Left lung (tissue), 10 donors: Measurements from ENCODE around the gene DACH1. TPM values are rescaled to one million over a fixed set of nuclear protein-coding genes. Genes with fewer than 3 reads are reported as not detected.

Experiments
- ATAC-seq: fragments of 200-7000 bp; cut with Tn5 transposase; one replicate; pipeline ENCODE4 v1.9.1; 2020; ENCODE audit warnings: moderate library complexity
- DNase-seq, 4 donors: peaks; one replicate each; pipeline ENCODE4 v3.0.0-alpha.2; 2013 to 2020
- H3K27ac ChIP-seq, 2 donors: fragments of 200-600 bp; sonication (generic) in 1 of 2; one replicate each; pipeline versions ENCODE4 v1.5.0 to v1.8.0; 2020 to 2021
- H3K27me3 ChIP-seq, 2 donors: fragments of 200-600 bp; sonication (generic) in 1 of 2; one replicate each; pipeline versions ENCODE4 v1.5.0 to v1.8.0; 2020 to 2021
- H3K36me3 ChIP-seq, 2 donors: fragments of 200-600 bp; sonication (generic) in 1 of 2; one replicate each; pipeline versions ENCODE4 v1.5.0 to v1.8.0; 2020 to 2021
- H3K4me1 ChIP-seq, 2 donors: fragments of 200-600 bp; one replicate each; pipeline ENCODE4 v1.8.0; 2021
- H3K4me3 ChIP-seq, 2 donors: fragments of 200-600 bp; sonication (generic) in 1 of 2; one replicate each; pipeline versions ENCODE4 v1.5.0 to v1.8.0; 2020 to 2021; ENCODE audit warnings: mild to moderate bottlenecking in 1 of 2
- H3K9me3 ChIP-seq, 2 donors: fragments of 200-600 bp; sonication (generic) in 1 of 2; one replicate each; pipeline versions ENCODE4 v1.5.0 to v1.8.0; 2020 to 2021
- intact Hi-C, 2 donors: fragments of 100-400 bp; cut with DNase I; formaldehyde crosslinking; loops; one replicate each; pipeline versions ENCODE4 v1.11.2 to v1.14.2; 2022
- polyA plus RNA-seq, 6 donors: library from polyadenylated mRNA; unstranded; fragments of 120-200 nt; gene quantifications; one replicate each; pipeline ENCODE4 v1.2.1, GENCODE V29; 2013; ENCODE audit not compliant: insufficient read length in 6 of 6
- total RNA-seq, 2 donors: library from RNA; stranded (reverse); fragmentation: NEBNext Ultra II Directional; extraction: Animal tissue kit (Norgen Biotek cat#: 25700); gene quantifications; one replicate each; pipeline ENCODE4 v1.2.1, GENCODE V29; 2021
- TF ChIP-seq, protein P1 (sequence below), 2 donors: fragments of 200-600 bp; sonication (generic) in 1 of 2; IDR thresholded peaks; one replicate each; pipeline versions ENCODE4 v1.5.0 to v1.8.0; 2021; ENCODE audit warnings: antibody characterized with exemption in 2 of 2
- donor health status: DM: no; HTN: yes; CAD: no.
- donor health status: DM: no; HTN: no; CAD: no.

DACH1 gene
- total and polyA plus RNA-seq, 8 donors = 4.6 to 47.5 (median 43.9) TPM

DNA sequence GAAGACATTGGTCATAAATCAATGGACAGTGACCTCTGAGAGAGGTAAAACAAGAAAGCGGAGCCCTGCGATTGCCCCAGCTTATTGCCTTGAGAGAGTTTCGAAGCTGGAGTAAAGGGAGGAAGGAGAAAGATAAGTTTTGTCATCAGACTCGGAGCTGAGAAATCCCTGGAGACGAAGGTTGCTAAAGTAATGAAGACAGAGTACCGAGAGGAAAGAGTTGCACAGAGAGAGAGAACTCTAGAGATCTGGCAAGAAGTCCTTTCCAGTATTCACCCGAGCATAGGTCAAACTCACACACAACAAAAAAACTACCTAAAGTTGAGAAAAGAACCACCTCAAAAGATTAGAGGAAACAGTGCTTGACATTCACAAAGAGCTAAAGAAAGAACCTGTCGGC, 472.0 kb downstream of the DACH1 start:
- intact Hi-C loops = no loop called here
- Histone ChIP-seq H3K4me3 (no peak overlapping the region), H3K27ac (no peak overlapping the region), H3K9me3 (peaks cover 0 to 9% of the 10 kb centered on the region in 2 donors), H3K36me3 (no peaks in the 10 kb centered on the region), H3K27me3 (no peaks in the 10 kb centered on the region), H3K4me1 (no peaks in the 10 kb centered on the region)
- no peak for DNase-seq
- no peak for ATAC-seq
- TF ChIP-seq, protein P1, sequence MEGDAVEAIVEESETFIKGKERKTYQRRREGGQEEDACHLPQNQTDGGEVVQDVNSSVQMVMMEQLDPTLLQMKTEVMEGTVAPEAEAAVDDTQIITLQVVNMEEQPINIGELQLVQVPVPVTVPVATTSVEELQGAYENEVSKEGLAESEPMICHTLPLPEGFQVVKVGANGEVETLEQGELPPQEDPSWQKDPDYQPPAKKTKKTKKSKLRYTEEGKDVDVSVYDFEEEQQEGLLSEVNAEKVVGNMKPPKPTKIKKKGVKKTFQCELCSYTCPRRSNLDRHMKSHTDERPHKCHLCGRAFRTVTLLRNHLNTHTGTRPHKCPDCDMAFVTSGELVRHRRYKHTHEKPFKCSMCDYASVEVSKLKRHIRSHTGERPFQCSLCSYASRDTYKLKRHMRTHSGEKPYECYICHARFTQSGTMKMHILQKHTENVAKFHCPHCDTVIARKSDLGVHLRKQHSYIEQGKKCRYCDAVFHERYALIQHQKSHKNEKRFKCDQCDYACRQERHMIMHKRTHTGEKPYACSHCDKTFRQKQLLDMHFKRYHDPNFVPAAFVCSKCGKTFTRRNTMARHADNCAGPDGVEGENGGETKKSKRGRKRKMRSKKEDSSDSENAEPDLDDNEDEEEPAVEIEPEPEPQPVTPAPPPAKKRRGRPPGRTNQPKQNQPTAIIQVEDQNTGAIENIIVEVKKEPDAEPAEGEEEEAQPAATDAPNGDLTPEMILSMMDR (IDR thresholded peaks at IDR 0.05) = no peak

DNA sequence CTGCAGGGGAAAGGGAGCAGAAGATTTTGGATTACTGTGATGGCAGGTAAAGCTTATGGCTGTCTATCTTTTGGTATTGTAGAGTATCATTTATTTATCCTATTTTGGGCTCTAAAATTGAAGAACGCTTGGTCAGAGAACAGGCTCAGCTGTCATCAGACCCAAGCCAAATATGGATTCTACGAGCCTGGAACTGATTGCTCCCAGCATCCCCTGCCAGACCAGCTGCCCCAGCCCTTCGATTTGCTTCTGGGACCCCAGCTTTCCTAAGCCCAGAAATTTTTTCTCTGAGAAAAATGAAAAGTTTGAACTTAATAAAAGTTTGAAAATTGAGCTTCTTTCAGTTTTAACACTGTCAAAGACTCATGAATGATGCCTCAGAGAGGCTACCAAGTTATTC, 472.8 kb downstream of the DACH1 start:
- no peaks in the 10 kb centered on the region for H3K4me1 ChIP-seq
- H3K4me3 ChIP-seq = no peak overlapping the region
- TF ChIP-seq, protein P1 (IDR thresholded peaks at IDR 0.05) = no peak
- H3K36me3 ChIP-seq = no peaks in the 10 kb centered on the region
- intact Hi-C loops = no loop called here
- H3K9me3 ChIP-seq = peaks cover 0 to 9% of the 10 kb centered on the region in 2 donors
- DNase-seq = no peak
- H3K27ac ChIP-seq = no peak overlapping the region
- ATAC-seq = no peak
- H3K27me3 ChIP-seq = no peaks in the 10 kb centered on the region
